Measurements from ENCODE around the gene BLM.

Gene BLM

GRCh38 chr15:90740545-90740944, 23.4 kb downstream of the BLM start:
- peak; percentile 11 for DNase-seq (ENCODE audit: low read depth)

- no peak for DNase-seq (ENCODE audit: low read depth)
Observed at GRCh38 chr15:90742087-90742486, 24.9 kb downstream of the BLM start.

- no peak for DNase-seq (ENCODE audit: low read depth)
Observed at GRCh38 chr15:90743407-90743806, 26.3 kb downstream of the BLM start.

- no peak for DNase-seq (ENCODE audit: low read depth)
Observed at GRCh38 chr15:90744759-90745402, 27.7 kb downstream of the BLM start.

- DNase-seq (ENCODE audit: low read depth): no peak
Observed at GRCh38 chr15:90749754-90750153, 32.6 kb downstream of the BLM start.

- no peak for DNase-seq (ENCODE audit: low read depth)
Observed at GRCh38 chr15:90750186-90750585, 33.0 kb downstream of the BLM start.

GRCh38 chr15:90751300-90751825, 34.2 kb downstream of the BLM start:
- no peak for DNase-seq (ENCODE audit: low read depth)

- DNase-seq (ENCODE audit: low read depth): no peak
Observed at GRCh38 chr15:90756916-90757315, 39.8 kb downstream of the BLM start.

- DNase-seq (ENCODE audit: low read depth): no peak
Observed at GRCh38 chr15:90757461-90757860, 40.3 kb downstream of the BLM start.

- DNase-seq (ENCODE audit: low read depth): no peak
Observed at GRCh38 chr15:90760661-90761232, 43.6 kb downstream of the BLM start.

GRCh38 chr15:90761629-90762028, 44.5 kb downstream of the BLM start:
- no peak for DNase-seq (ENCODE audit: low read depth)

- DNase-seq (ENCODE audit: low read depth): no peak
Observed at GRCh38 chr15:90762109-90762508, 45.0 kb downstream of the BLM start.

GRCh38 chr15:90763366-90764099, 46.4 kb downstream of the BLM start:
- DNase-seq (ENCODE audit: low read depth): no peak

GRCh38 chr15:90765531-90765930, 48.4 kb downstream of the BLM start:
- DNase-seq (ENCODE audit: low read depth): no peak

- DNase-seq (ENCODE audit: low read depth): no peak
Observed at GRCh38 chr15:90765966-90766365, 48.8 kb downstream of the BLM start.

GRCh38 chr15:90769375-90769774, 52.2 kb downstream of the BLM start:
- no peak for DNase-seq (ENCODE audit: low read depth)

GRCh38 chr15:90773485-90773884, 56.3 kb downstream of the BLM start:
- DNase-seq (ENCODE audit: low read depth): no peak

GRCh38 chr15:90774731-90775514, 57.8 kb downstream of the BLM start:
- DNase-seq (ENCODE audit: low read depth): no peak

GRCh38 chr15:90780916-90781315, 63.8 kb downstream of the BLM start:
- no peak for DNase-seq (ENCODE audit: low read depth)

- DNase-seq (ENCODE audit: low read depth): no peak
Observed at GRCh38 chr15:90782442-90782841, 65.3 kb downstream of the BLM start.

- no peak for DNase-seq (ENCODE audit: low read depth)
Observed at GRCh38 chr15:90787881-90788280, 70.7 kb downstream of the BLM start.

GRCh38 chr15:90789462-90789861, 72.3 kb downstream of the BLM start:
- DNase-seq (ENCODE audit: low read depth): no peak

All from stimulated activated CD4-positive, alpha-beta T cell treated with anti-CD3 and anti-CD28 coated beads, Interleukin-2, amount 100 ng/mL, for 4 hours (primary cell).